PC-9 (cell line): Measurements from ENCODE around the gene AKAP13.
"Not testable (repeated sequence)": the region's sequence is repeated elsewhere in the genome, so short reads cannot be mapped to it uniquely, and the experiment has no call there.

Experiments
- EZH2 ChIP-seq: fragments of 200-600 bp; sonication (generic); IDR thresholded peaks from 2 replicates; pipeline ENCODE4 v1.8.0; 2017; ENCODE audit warnings: antibody characterized with exemption, low read depth
- TF ChIP-seq, protein P1 (sequence below): fragments of 200-600 bp; sonication (generic); conservative IDR thresholded peaks from 2 replicates; pipeline ENCODE4 v1.6.1; 2017; ENCODE audit warnings: mixed run types, antibody characterized with exemption, mild to moderate bottlenecking, moderate library complexity

DNA sequence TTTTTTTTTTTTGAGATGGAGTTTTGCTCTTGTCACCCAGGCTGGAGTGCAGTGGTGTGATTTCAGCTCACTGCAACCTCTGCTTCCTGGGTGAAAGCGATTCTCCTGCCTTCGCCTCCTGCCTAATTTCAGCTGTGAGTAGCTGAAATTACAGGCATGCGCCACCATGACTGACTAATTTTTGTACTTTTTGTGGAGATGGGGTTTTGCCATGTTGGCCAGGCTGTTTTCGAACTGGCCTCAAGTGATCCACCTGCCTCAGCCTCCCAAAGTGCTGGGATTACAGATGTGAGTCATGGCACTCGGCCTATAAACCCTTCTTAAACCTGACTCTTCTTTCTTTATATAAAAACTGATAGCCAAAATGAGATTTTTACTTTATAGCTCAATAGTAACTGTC lies 205.8 kb downstream of the AKAP13 start:
- TF ChIP-seq, protein P1, sequence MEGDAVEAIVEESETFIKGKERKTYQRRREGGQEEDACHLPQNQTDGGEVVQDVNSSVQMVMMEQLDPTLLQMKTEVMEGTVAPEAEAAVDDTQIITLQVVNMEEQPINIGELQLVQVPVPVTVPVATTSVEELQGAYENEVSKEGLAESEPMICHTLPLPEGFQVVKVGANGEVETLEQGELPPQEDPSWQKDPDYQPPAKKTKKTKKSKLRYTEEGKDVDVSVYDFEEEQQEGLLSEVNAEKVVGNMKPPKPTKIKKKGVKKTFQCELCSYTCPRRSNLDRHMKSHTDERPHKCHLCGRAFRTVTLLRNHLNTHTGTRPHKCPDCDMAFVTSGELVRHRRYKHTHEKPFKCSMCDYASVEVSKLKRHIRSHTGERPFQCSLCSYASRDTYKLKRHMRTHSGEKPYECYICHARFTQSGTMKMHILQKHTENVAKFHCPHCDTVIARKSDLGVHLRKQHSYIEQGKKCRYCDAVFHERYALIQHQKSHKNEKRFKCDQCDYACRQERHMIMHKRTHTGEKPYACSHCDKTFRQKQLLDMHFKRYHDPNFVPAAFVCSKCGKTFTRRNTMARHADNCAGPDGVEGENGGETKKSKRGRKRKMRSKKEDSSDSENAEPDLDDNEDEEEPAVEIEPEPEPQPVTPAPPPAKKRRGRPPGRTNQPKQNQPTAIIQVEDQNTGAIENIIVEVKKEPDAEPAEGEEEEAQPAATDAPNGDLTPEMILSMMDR, result not testable (repeated sequence)
- TF ChIP-seq EZH2, result not testable (repeated sequence)
